HCT116 (cell line): ENCODE data around the gene ABCD1. TPM values are rescaled to one million over a fixed set of nuclear protein-coding genes. Genes with fewer than 3 reads are reported as not detected.

Experiments used
- ATAC-seq: fragments of 200-7000 bp; cut with Tn5 transposase; 2 replicates; pipeline ENCODE4 v1.9.1; 2020; ENCODE audit warnings: mild to moderate bottlenecking, moderate library complexity
- BruUV-seq: library from RNA; stranded (reverse); fragments of 400-500 nt; replicated peaks from 2 replicates; lab custom pipeline; 2021; lab: Mats Ljungman, UMichigan
- CTCF ChIA-PET: fragments of 300-600 bp; sonication (Branson Sonifier 250); formaldehyde crosslinking; loops from one replicate; lab custom pipeline; 2021; ENCODE audit warnings: antibody characterized with exemption; lab: Charles Lee
- POLR2A ChIA-PET: fragments of 300-600, 350-600 bp; sonication (Branson Sonifier 250); formaldehyde crosslinking; loops from one replicate; lab custom pipeline; 2021; ENCODE audit warnings: antibody characterized with exemption; lab: Charles Lee
- RAD21 ChIA-PET, 2 experiments: fragments of 300-600 bp; sonication (Branson Sonifier 250); formaldehyde crosslinking; loops; one replicate each; lab custom pipeline; 2023; ENCODE audit warnings: low total read pairs in 2 of 2; ENCODE audit not compliant: uncharacterized antibody in 2 of 2, unreplicated experiment in 2 of 2, low non-redundant PET in 1 of 2; lab: Charles Lee
- DNase-seq: peaks from one replicate; pipeline ENCODE4 v3.0.0-alpha.2; 2010; ENCODE audit warnings: low read depth, low spot score
- H2AFZ ChIP-seq: fragments of 200-600 bp; shearing (Covaris generic), sonication (generic); 2 replicates; pipeline ENCODE4 v1.6.1; 2017; ENCODE audit warnings: low read depth, mixed run types, mixed read lengths, antibody characterized with exemption, low read length; ENCODE audit not compliant: poor library complexity, severe bottlenecking
- H3K27ac ChIP-seq: 2 replicates; pipeline ENCODE4 v1.5.1; 2012; ENCODE audit warnings: low read depth, low read length
- H3K27me3 ChIP-seq: fragments of 200-600 bp; sonication (generic); 2 replicates; pipeline ENCODE4 v1.6.1; 2016; ENCODE audit warnings: mixed run types, low read length, mixed read lengths; ENCODE audit not compliant: insufficient read depth
- H3K36me3 ChIP-seq, 2 experiments: fragments of 200-500 bp in 1 of 2; fragments of 200-600 bp in 1 of 2; sonication (Bioruptor generic) in 1 of 2; sonication (generic) in 1 of 2; 2 replicates each; pipeline versions ENCODE4 v1.5.1 to v1.6.1; 2014 to 2016; ENCODE audit warnings: low read length in 2 of 2, inconsistent platforms in 1 of 2, mixed read lengths in 1 of 2, mixed run types in 1 of 2; ENCODE audit not compliant: insufficient read depth in 2 of 2, control insufficient read depth in 1 of 2
- H3K4me1 ChIP-seq, 2 experiments: fragments of 200-600 bp in 1 of 2; sonication (generic) in 1 of 2; 2 replicates each; pipeline versions ENCODE4 v1.5.1 to v1.6.1; 2012 to 2017; ENCODE audit warnings: low read length in 2 of 2, inconsistent platforms in 1 of 2, mild to moderate bottlenecking in 1 of 2, mixed read lengths in 1 of 2, mixed run types in 1 of 2, moderate library complexity in 1 of 2; ENCODE audit not compliant: insufficient read depth in 2 of 2, control insufficient read depth in 1 of 2
- H3K4me2 ChIP-seq: fragments of 200-600 bp; sonication (generic); 2 replicates; pipeline ENCODE4 v1.6.1; 2017; ENCODE audit warnings: mixed run types, low read length, mixed read lengths
- H3K4me3 ChIP-seq, 2 experiments: fragments of 200-600 bp in 1 of 2; sonication (generic) in 1 of 2; replicated peaks in 1 of 2; 2 replicates each; pipeline ENCODE4 v1.5.1; 2011 to 2016; ENCODE audit warnings: low read length in 2 of 2, control low read depth in 1 of 2, low read depth in 1 of 2, mild to moderate bottlenecking in 1 of 2, mixed read lengths in 1 of 2, mixed run types in 1 of 2
- H3K79me2 ChIP-seq: fragments of 200-600 bp; sonication (generic); 2 replicates; pipeline ENCODE4 v1.6.1; 2017; ENCODE audit warnings: mild to moderate bottlenecking, mixed run types, low read length, moderate library complexity, mixed read lengths; ENCODE audit not compliant: insufficient read depth
- H3K9ac ChIP-seq: fragments of 200-600 bp; sonication (generic); 2 replicates; pipeline ENCODE4 v1.6.1; 2016; ENCODE audit warnings: low read length, mixed read lengths
- H3K9me2 ChIP-seq: fragments of 200-600 bp; sonication (generic), shearing (Covaris generic); 2 replicates; pipeline ENCODE4 v1.6.1; 2017; ENCODE audit warnings: mixed run types, mild to moderate bottlenecking, moderate library complexity; ENCODE audit not compliant: insufficient read depth
- H3K9me3 ChIP-seq, 2 experiments: fragments of 200-500 bp in 1 of 2; fragments of 200-600 bp in 1 of 2; sonication (Bioruptor generic) in 1 of 2; sonication (generic) in 1 of 2; 2 replicates each; pipeline ENCODE4 v1.6.1; 2014 to 2017; ENCODE audit warnings: low read length in 2 of 2, mixed read lengths in 2 of 2, inconsistent platforms in 1 of 2, low read depth in 1 of 2, mild to moderate bottlenecking in 1 of 2, mixed run types in 1 of 2, moderate library complexity in 1 of 2; ENCODE audit not compliant: control insufficient read depth in 1 of 2, insufficient read depth in 1 of 2
- H4K20me1 ChIP-seq: fragments of 200-600 bp; sonication (generic), shearing (Covaris generic); 2 replicates; pipeline ENCODE4 v1.6.1; 2017; ENCODE audit warnings: mixed run types, mild to moderate bottlenecking, moderate library complexity; ENCODE audit not compliant: insufficient read depth
- CBX3 ChIP-seq: IDR thresholded peaks from 2 replicates; pipeline ENCODE4 v1.6.1; 2012; ENCODE audit warnings: low read depth
- CEBPB ChIP-seq: IDR thresholded peaks from 2 replicates; pipeline ENCODE4 v1.6.1; 2012; ENCODE audit warnings: low read depth
- EGR1 ChIP-seq: IDR thresholded peaks from 2 replicates; pipeline ENCODE4 v1.6.1; 2012; ENCODE audit warnings: low read depth
- ELF1 ChIP-seq: IDR thresholded peaks from 2 replicates; pipeline ENCODE4 v1.6.1; 2012; ENCODE audit warnings: low read depth, borderline replicate concordance
- EZH2 ChIP-seq: fragments of 200-600 bp; sonication (generic); IDR thresholded peaks from 2 replicates; pipeline ENCODE4 v1.6.1; 2017; ENCODE audit warnings: antibody characterized with exemption, mixed run types
- EZH2phosphoT487 ChIP-seq: fragments of 200-600 bp; IDR thresholded peaks from 2 replicates; pipeline ENCODE4 v1.6.1; 2018; ENCODE audit warnings: antibody characterized with exemption, borderline replicate concordance
- FOSL1 ChIP-seq: IDR thresholded peaks from 2 replicates; pipeline ENCODE4 v1.6.1; 2012; ENCODE audit warnings: low read depth
- POLR2A ChIP-seq: IDR thresholded peaks from 2 replicates; pipeline ENCODE4 v1.7.0; 2011; ENCODE audit warnings: borderline replicate concordance; ENCODE audit not compliant: insufficient read depth, insufficient read length; ENCODE audit errors: extremely low read depth
- POLR2AphosphoS5 ChIP-seq: IDR thresholded peaks from 2 replicates; pipeline ENCODE4 v1.6.1; 2011; ENCODE audit warnings: mild to moderate bottlenecking, low read depth, low read length, moderate library complexity
- RAD21 ChIP-seq: IDR thresholded peaks from 2 replicates; pipeline ENCODE4 v1.6.1; 2012; ENCODE audit warnings: low read depth, mild to moderate bottlenecking
- SIN3A ChIP-seq: IDR thresholded peaks from 2 replicates; pipeline ENCODE4 v1.6.1; 2012; ENCODE audit warnings: low read depth
- SP1 ChIP-seq: IDR thresholded peaks from 2 replicates; pipeline ENCODE4 v1.6.1; 2012; ENCODE audit warnings: low read depth
- TCF7L2 ChIP-seq: IDR thresholded peaks from 2 replicates; pipeline ENCODE4 v1.7.0; 2011; ENCODE audit warnings: borderline replicate concordance, inconsistent platforms; ENCODE audit not compliant: insufficient read depth, insufficient read length; ENCODE audit errors: extremely low read depth
- YY1 ChIP-seq: IDR thresholded peaks from 2 replicates; pipeline ENCODE4 v1.6.1; 2011; ENCODE audit warnings: low read length, low read depth, moderate library complexity, mild to moderate bottlenecking; ENCODE audit not compliant: insufficient replicate concordance; ENCODE audit errors: extremely low read depth
- ZNF274 ChIP-seq: fragments of 200-500 bp; sonication (Bioruptor generic); IDR thresholded peaks from 2 replicates; pipeline ENCODE4 v1.6.1; 2014; ENCODE audit warnings: mild to moderate bottlenecking, low read depth, low read length, inconsistent platforms
- intact Hi-C: fragments of 100-400 bp; cut with micrococcal nuclease; formaldehyde crosslinking; loops from 2 replicates; pipeline ENCODE4 v1.10.0; 2022
- total RNA-seq: library from RNA; stranded (reverse); gene quantifications from one replicate; pipeline ENCODE4 v1.2.1, GENCODE V29; 2021; ENCODE audit not compliant: unreplicated experiment
- TF ChIP-seq, protein P1 (sequence below): IDR thresholded peaks from 2 replicates; pipeline ENCODE4 v1.6.1; 2012; ENCODE audit warnings: low read depth
- TF ChIP-seq, protein P2 (sequence below): IDR thresholded peaks from 2 replicates; pipeline ENCODE4 v1.6.1; 2012
- TF ChIP-seq, protein P3 (sequence below): IDR thresholded peaks from 2 replicates; pipeline ENCODE4 v1.6.1; 2011; ENCODE audit warnings: mild to moderate bottlenecking, low read length, moderate library complexity; ENCODE audit not compliant: insufficient replicate concordance; ENCODE audit errors: extremely low read depth

Gene ABCD1
- total RNA-seq, 1 experiment from 2014 or later, result 7.1 TPM

DNA sequence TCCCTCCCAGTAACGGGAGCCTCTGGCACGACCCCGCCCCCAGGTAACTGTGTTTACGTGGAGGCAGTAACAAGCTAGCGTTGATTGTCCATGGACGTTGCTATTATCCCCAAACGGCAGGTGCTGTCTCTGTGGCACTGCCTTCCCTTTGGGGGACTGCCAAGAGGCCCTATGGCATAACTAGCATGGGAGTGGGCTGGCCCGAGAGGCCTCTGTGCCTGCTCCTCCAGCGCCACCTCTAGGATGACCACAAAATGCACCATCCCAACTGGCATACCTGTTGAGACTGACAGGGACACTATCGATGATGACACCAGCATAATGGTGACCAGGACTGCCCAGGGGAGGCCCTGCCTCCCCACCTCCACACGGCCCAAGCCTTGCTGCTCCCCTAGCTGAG, 57.7 kb downstream of the ABCD1 start:
- TF ChIP-seq EZH2 (no peak), POLR2AphosphoS5 (no peak), EZH2phosphoT487 (no peak), TCF7L2 (no peak), YY1 (no peak), POLR2A (no peak), SIN3A (no peak), EGR1 (no peak), CEBPB (no peak), RAD21 (no peak), SP1 (no peak), ZNF274 (no peak), FOSL1 (no peak), CBX3 (no peak), ELF1 (no peak)
- TF ChIP-seq, protein P1, sequence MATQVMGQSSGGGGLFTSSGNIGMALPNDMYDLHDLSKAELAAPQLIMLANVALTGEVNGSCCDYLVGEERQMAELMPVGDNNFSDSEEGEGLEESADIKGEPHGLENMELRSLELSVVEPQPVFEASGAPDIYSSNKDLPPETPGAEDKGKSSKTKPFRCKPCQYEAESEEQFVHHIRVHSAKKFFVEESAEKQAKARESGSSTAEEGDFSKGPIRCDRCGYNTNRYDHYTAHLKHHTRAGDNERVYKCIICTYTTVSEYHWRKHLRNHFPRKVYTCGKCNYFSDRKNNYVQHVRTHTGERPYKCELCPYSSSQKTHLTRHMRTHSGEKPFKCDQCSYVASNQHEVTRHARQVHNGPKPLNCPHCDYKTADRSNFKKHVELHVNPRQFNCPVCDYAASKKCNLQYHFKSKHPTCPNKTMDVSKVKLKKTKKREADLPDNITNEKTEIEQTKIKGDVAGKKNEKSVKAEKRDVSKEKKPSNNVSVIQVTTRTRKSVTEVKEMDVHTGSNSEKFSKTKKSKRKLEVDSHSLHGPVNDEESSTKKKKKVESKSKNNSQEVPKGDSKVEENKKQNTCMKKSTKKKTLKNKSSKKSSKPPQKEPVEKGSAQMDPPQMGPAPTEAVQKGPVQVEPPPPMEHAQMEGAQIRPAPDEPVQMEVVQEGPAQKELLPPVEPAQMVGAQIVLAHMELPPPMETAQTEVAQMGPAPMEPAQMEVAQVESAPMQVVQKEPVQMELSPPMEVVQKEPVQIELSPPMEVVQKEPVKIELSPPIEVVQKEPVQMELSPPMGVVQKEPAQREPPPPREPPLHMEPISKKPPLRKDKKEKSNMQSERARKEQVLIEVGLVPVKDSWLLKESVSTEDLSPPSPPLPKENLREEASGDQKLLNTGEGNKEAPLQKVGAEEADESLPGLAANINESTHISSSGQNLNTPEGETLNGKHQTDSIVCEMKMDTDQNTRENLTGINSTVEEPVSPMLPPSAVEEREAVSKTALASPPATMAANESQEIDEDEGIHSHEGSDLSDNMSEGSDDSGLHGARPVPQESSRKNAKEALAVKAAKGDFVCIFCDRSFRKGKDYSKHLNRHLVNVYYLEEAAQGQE, result no peak
- TF ChIP-seq, protein P2, sequence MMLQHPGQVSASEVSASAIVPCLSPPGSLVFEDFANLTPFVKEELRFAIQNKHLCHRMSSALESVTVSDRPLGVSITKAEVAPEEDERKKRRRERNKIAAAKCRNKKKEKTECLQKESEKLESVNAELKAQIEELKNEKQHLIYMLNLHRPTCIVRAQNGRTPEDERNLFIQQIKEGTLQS, result no peak
- TF ChIP-seq, protein P3, sequence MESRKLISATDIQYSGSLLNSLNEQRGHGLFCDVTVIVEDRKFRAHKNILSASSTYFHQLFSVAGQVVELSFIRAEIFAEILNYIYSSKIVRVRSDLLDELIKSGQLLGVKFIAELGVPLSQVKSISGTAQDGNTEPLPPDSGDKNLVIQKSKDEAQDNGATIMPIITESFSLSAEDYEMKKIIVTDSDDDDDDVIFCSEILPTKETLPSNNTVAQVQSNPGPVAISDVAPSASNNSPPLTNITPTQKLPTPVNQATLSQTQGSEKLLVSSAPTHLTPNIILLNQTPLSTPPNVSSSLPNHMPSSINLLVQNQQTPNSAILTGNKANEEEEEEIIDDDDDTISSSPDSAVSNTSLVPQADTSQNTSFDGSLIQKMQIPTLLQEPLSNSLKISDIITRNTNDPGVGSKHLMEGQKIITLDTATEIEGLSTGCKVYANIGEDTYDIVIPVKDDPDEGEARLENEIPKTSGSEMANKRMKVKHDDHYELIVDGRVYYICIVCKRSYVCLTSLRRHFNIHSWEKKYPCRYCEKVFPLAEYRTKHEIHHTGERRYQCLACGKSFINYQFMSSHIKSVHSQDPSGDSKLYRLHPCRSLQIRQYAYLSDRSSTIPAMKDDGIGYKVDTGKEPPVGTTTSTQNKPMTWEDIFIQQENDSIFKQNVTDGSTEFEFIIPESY, result no peak
- Histone ChIP-seq H3K27ac (no peak overlapping the region), H4K20me1 (no peaks in the 10 kb centered on the region), H3K9ac (no peak overlapping the region), H3K4me1 (no peaks in the 10 kb centered on the region), H3K79me2 (no peaks in the 10 kb centered on the region), H3K9me3 (no peaks in the 10 kb centered on the region), H3K9me2 (no peaks in the 10 kb centered on the region), H2AFZ (no peak overlapping the region), H3K36me3 (no peaks in the 10 kb centered on the region; a peak in 1 of 4 replicates), H3K4me2 (no peak overlapping the region), H3K4me3 (no peak overlapping the region), H3K27me3 (no peaks in the 10 kb centered on the region)
- peak; percentile 43 for ATAC-seq
- RAD21 ChIA-PET, result no interaction called here
- intact Hi-C loops, result no loop called here
- POLR2A ChIA-PET, result no interaction called here
- CTCF ChIA-PET, result no interaction called here
- no peak for DNase-seq
- no TSS peak for BruUV-seq
